Measurements from ENCODE around the gene C1orf210. TPM values are rescaled to one million over a fixed set of nuclear protein-coding genes. Genes with fewer than 3 reads are reported as not detected.

Gene C1orf210
- total and polyA plus RNA-seq, 2 experiments from 2014 or later: 32.3 to 47.4 TPM

- Histone ChIP-seq H3K27ac (no peak overlapping the region), H2AFZ (no peak overlapping the region), H3K36me3 (replicated peaks; ENCODE audit: insufficient read depth, low read depth) (no peaks in the 10 kb centered on the region), H3K27me3 (no peaks in the 10 kb centered on the region), H4K20me1 (ENCODE audit: insufficient read depth, poor library complexity, severe bottlenecking) (no peaks in the 10 kb centered on the region), H3K79me2 (no peaks in the 10 kb centered on the region), H3K4me1 (ENCODE audit: insufficient read depth) (peaks cover 6% of the 10 kb centered on the region), H3K9me2 (replicated peaks; ENCODE audit: insufficient read depth) (no peaks in the 10 kb centered on the region), H3K4me2 (no peak overlapping the region), H3K9me3 (ENCODE audit: low read depth) (no peaks in the 10 kb centered on the region), H3K4me3 (no peak overlapping the region)
- TF ChIP-seq CTCF (IDR thresholded peaks at IDR 0.05; ENCODE audit: poor library complexity) (no peak), EZH2 (IDR thresholded peaks at IDR 0.05; ENCODE audit: borderline replicate concordance) (no peak), EZH2phosphoT487 (IDR thresholded peaks at IDR 0.05; ENCODE audit: low read depth, severe bottlenecking, unreplicated experiment) (no peak)
- DNase-seq (ENCODE audit: low spot score): no peak
- 83% methylated on average over 9 of the region's 9 CpGs for WGBS (ENCODE audit: low lambda C conversion rate, missing lambda C conversion rate)
These were observed 49.8 kb downstream of the C1orf210 start for GRCh38 chr1:43235451-43236121.

GRCh38 chr1:43235040-43235439, 50.3 kb downstream of the C1orf210 start:
- Histone ChIP-seq H3K27me3 (no peaks in the 10 kb centered on the region), H3K79me2 (no peaks in the 10 kb centered on the region), H3K27ac (no peak overlapping the region), H3K4me2 (no peak overlapping the region), H2AFZ (no peak overlapping the region), H3K4me3 (no peak overlapping the region), H3K9me2 (replicated peaks; ENCODE audit: insufficient read depth) (no peaks in the 10 kb centered on the region), H3K36me3 (replicated peaks; ENCODE audit: insufficient read depth, low read depth) (no peaks in the 10 kb centered on the region), H4K20me1 (ENCODE audit: insufficient read depth, poor library complexity, severe bottlenecking) (no peaks in the 10 kb centered on the region), H3K9me3 (ENCODE audit: low read depth) (no peaks in the 10 kb centered on the region), H3K4me1 (ENCODE audit: insufficient read depth) (peaks cover 11% of the 10 kb centered on the region)
- 72% methylated on average over 8 of the region's 8 CpGs for WGBS (ENCODE audit: low lambda C conversion rate, missing lambda C conversion rate)
- no peak for DNase-seq (ENCODE audit: low spot score)
- no peak for TF ChIP-seq EZH2 (IDR thresholded peaks at IDR 0.05; ENCODE audit: borderline replicate concordance)

- Histone ChIP-seq H3K27ac (no peak overlapping the region), H4K20me1 (ENCODE audit: insufficient read depth, poor library complexity, severe bottlenecking) (no peaks in the 10 kb centered on the region), H3K4me3 (no peak overlapping the region), H3K36me3 (replicated peaks; ENCODE audit: insufficient read depth, low read depth) (no peaks in the 10 kb centered on the region), H3K9me2 (replicated peaks; ENCODE audit: insufficient read depth) (no peaks in the 10 kb centered on the region), H2AFZ (no peak overlapping the region), H3K4me1 (ENCODE audit: insufficient read depth) (peaks cover 13% of the 10 kb centered on the region), H3K9me3 (ENCODE audit: low read depth) (no peaks in the 10 kb centered on the region), H3K27me3 (no peaks in the 10 kb centered on the region), H3K4me2 (no peak overlapping the region), H3K79me2 (no peaks in the 10 kb centered on the region)
- 92% methylated on average over 17 of the region's 17 CpGs for WGBS (ENCODE audit: low lambda C conversion rate, missing lambda C conversion rate)
- TF ChIP-seq CTCF (IDR thresholded peaks at IDR 0.05; ENCODE audit: poor library complexity): no peak
- no peak for TF ChIP-seq EZH2phosphoT487 (IDR thresholded peaks at IDR 0.05; ENCODE audit: low read depth, severe bottlenecking, unreplicated experiment)
- TF ChIP-seq EZH2 (IDR thresholded peaks at IDR 0.05; ENCODE audit: borderline replicate concordance): no peak
- DNase-seq (ENCODE audit: low spot score): no peak
These were observed 51.1 kb downstream of the C1orf210 start for GRCh38 chr1:43234267-43234666.

GRCh38 chr1:43233631-43234030, 51.8 kb downstream of the C1orf210 start:
- 97% methylated on average over 5 of the region's 5 CpGs for WGBS (ENCODE audit: low lambda C conversion rate, missing lambda C conversion rate)
- no peak overlapping the region for H3K4me2 ChIP-seq
- H3K27ac ChIP-seq: no peak overlapping the region
- peaks cover 13% of the 10 kb centered on the region for H3K4me1 ChIP-seq (ENCODE audit: insufficient read depth)
- H2AFZ ChIP-seq: no peak overlapping the region
- no peak for DNase-seq (ENCODE audit: low spot score)
- H3K79me2 ChIP-seq: no peaks in the 10 kb centered on the region
- H3K9me2 ChIP-seq (replicated peaks; ENCODE audit: insufficient read depth): no peaks in the 10 kb centered on the region
- no peak for TF ChIP-seq CTCF (IDR thresholded peaks at IDR 0.05; ENCODE audit: poor library complexity)
- no peak for TF ChIP-seq EZH2 (IDR thresholded peaks at IDR 0.05; ENCODE audit: borderline replicate concordance)
- no peak for TF ChIP-seq EZH2phosphoT487 (IDR thresholded peaks at IDR 0.05; ENCODE audit: low read depth, severe bottlenecking, unreplicated experiment)
- no peaks in the 10 kb centered on the region for H4K20me1 ChIP-seq (ENCODE audit: insufficient read depth, poor library complexity, severe bottlenecking)
- H3K9me3 ChIP-seq (ENCODE audit: low read depth): no peaks in the 10 kb centered on the region
- no peaks in the 10 kb centered on the region for H3K36me3 ChIP-seq (replicated peaks; ENCODE audit: insufficient read depth, low read depth)
- no peaks in the 10 kb centered on the region for H3K27me3 ChIP-seq
- H3K4me3 ChIP-seq: no peak overlapping the region
